ENCODE measurements around the gene KLHL8.

The KLHL8 gene

GRCh38 chr4:87166296-87166854 is 54.0 kb downstream of the KLHL8 start:
- no peak for TF ChIP-seq CTCF (IDR thresholded peaks at IDR 0.05; ENCODE audit: low read depth, low read length, missing control alignments)
- DNase-seq (ENCODE audit: extremely low read depth, low read depth) = no peak
- H3K4me3 ChIP-seq (replicated peaks; ENCODE audit: low read depth, low read length) = no peak overlapping the region

GRCh38 chr4:87165892-87166291 is 54.5 kb downstream of the KLHL8 start:
- no peak for TF ChIP-seq CTCF (IDR thresholded peaks at IDR 0.05; ENCODE audit: low read depth, low read length, missing control alignments)
- H3K4me3 ChIP-seq (replicated peaks; ENCODE audit: low read depth, low read length) = no peak overlapping the region
- no peak for DNase-seq (ENCODE audit: extremely low read depth, low read depth)

- no peak for TF ChIP-seq CTCF (IDR thresholded peaks at IDR 0.05; ENCODE audit: low read depth, low read length, missing control alignments)
- H3K4me3 ChIP-seq (replicated peaks; ENCODE audit: low read depth, low read length) = no peak overlapping the region
- no peak for DNase-seq (ENCODE audit: extremely low read depth, low read depth)
These were observed 67.1 kb downstream of the KLHL8 start for GRCh38 chr4:87153078-87153870.

- DNase-seq (ENCODE audit: extremely low read depth, low read depth) = no peak
- no peak overlapping the region for H3K4me3 ChIP-seq (replicated peaks; ENCODE audit: low read depth, low read length)
- TF ChIP-seq CTCF (IDR thresholded peaks at IDR 0.05; ENCODE audit: low read depth, low read length, missing control alignments) = no peak
These were observed 67.9 kb downstream of the KLHL8 start for GRCh38 chr4:87152310-87153041.

GRCh38 chr4:87151730-87152129 is 68.7 kb downstream of the KLHL8 start:
- DNase-seq (ENCODE audit: extremely low read depth, low read depth) = no peak
- TF ChIP-seq CTCF (IDR thresholded peaks at IDR 0.05; ENCODE audit: low read depth, low read length, missing control alignments) = no peak
- H3K4me3 ChIP-seq (replicated peaks; ENCODE audit: low read depth, low read length) = no peak overlapping the region

- H3K4me3 ChIP-seq (replicated peaks; ENCODE audit: low read depth, low read length) = no peak overlapping the region
- DNase-seq (ENCODE audit: extremely low read depth, low read depth) = peak; percentile 70
- peak; percentile 78 for TF ChIP-seq CTCF (IDR thresholded peaks at IDR 0.05; ENCODE audit: low read depth, low read length, missing control alignments)
These were observed 69.7 kb downstream of the KLHL8 start for GRCh38 chr4:87150498-87151261.
